Measurements from ENCODE around the gene DACT3.

- TF ChIP-seq, protein P1, sequence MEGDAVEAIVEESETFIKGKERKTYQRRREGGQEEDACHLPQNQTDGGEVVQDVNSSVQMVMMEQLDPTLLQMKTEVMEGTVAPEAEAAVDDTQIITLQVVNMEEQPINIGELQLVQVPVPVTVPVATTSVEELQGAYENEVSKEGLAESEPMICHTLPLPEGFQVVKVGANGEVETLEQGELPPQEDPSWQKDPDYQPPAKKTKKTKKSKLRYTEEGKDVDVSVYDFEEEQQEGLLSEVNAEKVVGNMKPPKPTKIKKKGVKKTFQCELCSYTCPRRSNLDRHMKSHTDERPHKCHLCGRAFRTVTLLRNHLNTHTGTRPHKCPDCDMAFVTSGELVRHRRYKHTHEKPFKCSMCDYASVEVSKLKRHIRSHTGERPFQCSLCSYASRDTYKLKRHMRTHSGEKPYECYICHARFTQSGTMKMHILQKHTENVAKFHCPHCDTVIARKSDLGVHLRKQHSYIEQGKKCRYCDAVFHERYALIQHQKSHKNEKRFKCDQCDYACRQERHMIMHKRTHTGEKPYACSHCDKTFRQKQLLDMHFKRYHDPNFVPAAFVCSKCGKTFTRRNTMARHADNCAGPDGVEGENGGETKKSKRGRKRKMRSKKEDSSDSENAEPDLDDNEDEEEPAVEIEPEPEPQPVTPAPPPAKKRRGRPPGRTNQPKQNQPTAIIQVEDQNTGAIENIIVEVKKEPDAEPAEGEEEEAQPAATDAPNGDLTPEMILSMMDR (IDR thresholded peaks at IDR 0.05) = no peak
- no peak for TF ChIP-seq POLR2A (IDR thresholded peaks at IDR 0.05)
These were observed 50.6 kb downstream of the DACT3 start for GRCh38 chr19:46610413-46610775.

Data from thyroid gland (tissue), 4 donors.